Cardiac fibroblast (primary cell): ENCODE results near the gene GIGYF2.

Experiments
- DNase-seq, 2 donors: peaks; one replicate each; pipeline versions ENCODE4 v3.0.0 to v3.0.0-alpha.2; 2010; ENCODE audit warnings: low read depth in 2 of 2
- H3K4me3 ChIP-seq, 2 donors: replicated peaks in 1 of 2; 1 replicate in 1 of 2; 2 replicates in 1 of 2; pipeline ENCODE4 v1.5.1; 2011; ENCODE audit warnings: low read depth in 2 of 2, low read length in 2 of 2, mild to moderate bottlenecking in 2 of 2, moderate library complexity in 1 of 2
- TF ChIP-seq, protein P1 (sequence below): IDR thresholded peaks from one replicate; pipeline ENCODE4 v1.5.1; 2011; ENCODE audit warnings: low read depth, mild to moderate bottlenecking, low read length, inconsistent platforms

GIGYF2 gene

DNA sequence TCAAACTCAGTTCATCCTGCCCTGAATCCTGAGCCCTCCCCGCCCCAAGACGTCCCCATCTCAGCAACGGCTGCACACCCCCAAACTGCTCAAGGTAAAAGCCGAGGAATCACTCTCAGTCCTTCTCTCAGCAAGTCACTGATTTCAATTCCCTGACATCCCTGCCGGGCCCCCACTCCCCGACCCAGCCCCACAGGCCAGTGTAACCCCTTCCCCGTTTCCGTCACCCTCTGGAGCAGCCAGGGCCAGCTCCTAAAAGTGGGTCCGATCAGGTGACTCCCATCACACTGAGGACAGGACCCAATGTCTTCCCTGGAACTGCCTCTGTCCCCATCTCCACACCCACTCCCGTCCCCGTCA, 193.4 kb downstream of the GIGYF2 start:
- TF ChIP-seq, protein P1, sequence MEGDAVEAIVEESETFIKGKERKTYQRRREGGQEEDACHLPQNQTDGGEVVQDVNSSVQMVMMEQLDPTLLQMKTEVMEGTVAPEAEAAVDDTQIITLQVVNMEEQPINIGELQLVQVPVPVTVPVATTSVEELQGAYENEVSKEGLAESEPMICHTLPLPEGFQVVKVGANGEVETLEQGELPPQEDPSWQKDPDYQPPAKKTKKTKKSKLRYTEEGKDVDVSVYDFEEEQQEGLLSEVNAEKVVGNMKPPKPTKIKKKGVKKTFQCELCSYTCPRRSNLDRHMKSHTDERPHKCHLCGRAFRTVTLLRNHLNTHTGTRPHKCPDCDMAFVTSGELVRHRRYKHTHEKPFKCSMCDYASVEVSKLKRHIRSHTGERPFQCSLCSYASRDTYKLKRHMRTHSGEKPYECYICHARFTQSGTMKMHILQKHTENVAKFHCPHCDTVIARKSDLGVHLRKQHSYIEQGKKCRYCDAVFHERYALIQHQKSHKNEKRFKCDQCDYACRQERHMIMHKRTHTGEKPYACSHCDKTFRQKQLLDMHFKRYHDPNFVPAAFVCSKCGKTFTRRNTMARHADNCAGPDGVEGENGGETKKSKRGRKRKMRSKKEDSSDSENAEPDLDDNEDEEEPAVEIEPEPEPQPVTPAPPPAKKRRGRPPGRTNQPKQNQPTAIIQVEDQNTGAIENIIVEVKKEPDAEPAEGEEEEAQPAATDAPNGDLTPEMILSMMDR: no peak

DNA sequence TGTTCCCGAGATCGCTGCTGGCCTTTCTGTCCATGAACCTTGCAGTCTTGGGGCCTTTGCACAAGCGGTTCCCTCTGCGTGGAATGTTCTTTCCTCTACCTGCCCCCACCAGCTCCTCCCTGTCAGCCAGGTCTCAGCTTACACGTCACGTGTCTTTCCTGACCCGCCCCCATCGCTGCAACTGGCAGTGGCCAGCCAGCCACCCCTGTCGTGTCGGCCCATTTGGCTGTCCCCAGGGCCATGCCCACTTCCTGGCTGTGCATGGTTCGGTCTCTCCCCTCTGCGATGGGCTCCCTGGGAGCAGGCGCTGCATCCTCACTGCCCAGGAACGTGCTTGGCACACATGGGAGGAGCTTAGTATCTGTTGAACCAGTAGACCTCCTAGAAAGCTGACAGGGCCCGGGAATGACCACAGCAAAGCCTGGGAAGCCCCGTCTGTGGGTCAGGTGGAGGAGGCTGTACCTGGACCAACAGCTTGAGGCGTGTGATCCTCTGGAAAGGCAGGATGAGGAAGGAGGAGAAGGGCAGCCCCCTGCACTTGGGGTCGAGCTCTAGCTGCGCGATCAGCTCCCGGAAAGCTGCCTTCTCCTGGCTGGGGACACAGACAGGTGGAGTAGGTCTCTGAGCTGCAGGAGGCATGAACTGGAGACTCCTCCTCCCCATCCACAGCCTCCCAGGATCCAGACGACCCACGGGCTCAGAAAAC, 193.9 kb downstream of the GIGYF2 start:
- DNase-seq: peak; percentile 17 to 23
- H3K4me3 ChIP-seq: no peak overlapping the region
- TF ChIP-seq, protein P1: no peak

More for the DNA sequence above, 193.4 kb downstream of the GIGYF2 start:
- no peak for DNase-seq
- no peak overlapping the region for H3K4me3 ChIP-seq

DNA sequence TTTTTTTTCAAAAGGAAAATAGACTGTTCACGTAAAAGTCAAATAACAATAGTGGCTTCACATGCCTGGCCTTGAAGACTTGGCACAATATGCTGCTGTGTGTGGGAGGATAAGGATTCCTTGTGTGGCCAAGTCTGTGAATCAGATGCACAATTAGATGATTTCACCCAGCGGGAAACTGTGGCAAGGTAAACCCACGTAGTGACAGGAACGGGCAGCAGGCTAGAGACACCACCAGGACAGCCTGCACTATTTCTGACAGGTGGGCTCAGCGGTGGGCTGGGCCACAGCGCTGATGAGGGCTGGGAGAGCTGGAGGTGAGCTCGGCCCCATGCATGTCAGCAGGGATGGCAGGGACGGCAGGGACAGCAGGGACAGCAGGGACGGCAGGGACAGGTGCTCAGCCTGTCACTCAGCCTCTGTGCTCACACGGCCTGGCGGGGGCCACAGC, 194.5 kb downstream of the GIGYF2 start:
- no peak overlapping the region for H3K4me3 ChIP-seq
- peak; percentile 76 to 78 for DNase-seq
- TF ChIP-seq, protein P1: no peak

DNA sequence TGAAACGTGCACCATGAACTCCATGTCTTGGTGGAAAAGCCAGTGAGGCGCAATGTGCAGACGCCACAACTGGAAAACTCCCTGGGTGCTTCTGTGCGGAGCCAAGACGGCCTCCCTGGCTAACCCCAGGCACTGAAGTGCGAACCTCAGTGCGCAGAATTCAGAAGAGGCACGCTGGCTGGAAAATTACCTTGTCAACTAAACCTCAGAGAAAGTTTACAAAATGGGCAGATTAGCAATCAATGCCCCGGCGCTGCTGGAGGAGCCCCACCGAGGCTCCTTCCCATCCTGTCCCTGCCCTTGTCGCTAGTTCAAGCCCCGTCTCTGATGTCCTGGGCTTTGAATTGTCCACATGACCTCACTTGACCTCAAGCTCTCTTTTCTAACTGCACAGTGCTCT, 195.1 kb downstream of the GIGYF2 start:
- DNase-seq: no peak
- TF ChIP-seq, protein P1: no peak
- no peak overlapping the region for H3K4me3 ChIP-seq

DNA sequence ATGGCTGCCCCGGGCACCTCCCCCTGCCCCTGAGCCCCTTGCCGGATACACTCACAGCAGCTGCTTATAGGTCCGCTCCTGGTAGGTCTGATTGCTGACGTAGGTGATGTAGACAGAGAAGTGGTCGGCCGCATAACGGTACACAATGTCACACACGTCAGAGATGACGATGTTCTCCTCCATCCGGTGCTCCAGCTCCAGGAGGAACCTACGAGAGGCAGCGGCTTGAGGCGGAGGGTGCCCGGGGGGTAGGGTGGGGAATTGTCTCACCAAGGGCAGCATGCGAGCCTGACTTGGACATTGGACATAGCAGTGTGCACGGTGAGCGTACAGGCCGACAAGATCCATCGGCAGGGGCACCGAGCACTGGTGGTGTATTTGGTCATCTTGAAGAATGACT, 195.7 kb downstream of the GIGYF2 start:
- no peak for DNase-seq
- TF ChIP-seq, protein P1: no peak
- no peak overlapping the region for H3K4me3 ChIP-seq

DNA sequence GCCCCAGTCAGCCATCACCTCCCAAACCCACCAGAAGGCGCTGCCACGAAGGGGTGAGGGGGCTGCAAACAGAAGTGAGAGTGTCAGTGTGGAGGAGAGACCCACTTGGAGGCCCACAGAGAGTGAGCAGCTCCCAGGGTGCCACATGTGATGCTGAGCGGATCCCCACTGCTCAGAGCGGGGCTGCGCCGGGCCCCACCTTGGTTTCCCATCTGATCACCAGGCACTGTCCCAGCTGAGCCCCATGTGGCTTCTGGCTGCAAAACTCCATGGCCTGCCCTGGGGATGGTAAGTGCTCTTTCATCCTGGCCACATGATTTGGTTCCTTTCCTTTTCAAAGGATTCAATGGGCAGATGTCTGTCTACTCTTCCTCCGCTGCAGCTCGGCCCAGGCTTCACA, 196.7 kb downstream of the GIGYF2 start:
- DNase-seq: no peak
- TF ChIP-seq, protein P1: no peak
- no peak overlapping the region for H3K4me3 ChIP-seq

DNA sequence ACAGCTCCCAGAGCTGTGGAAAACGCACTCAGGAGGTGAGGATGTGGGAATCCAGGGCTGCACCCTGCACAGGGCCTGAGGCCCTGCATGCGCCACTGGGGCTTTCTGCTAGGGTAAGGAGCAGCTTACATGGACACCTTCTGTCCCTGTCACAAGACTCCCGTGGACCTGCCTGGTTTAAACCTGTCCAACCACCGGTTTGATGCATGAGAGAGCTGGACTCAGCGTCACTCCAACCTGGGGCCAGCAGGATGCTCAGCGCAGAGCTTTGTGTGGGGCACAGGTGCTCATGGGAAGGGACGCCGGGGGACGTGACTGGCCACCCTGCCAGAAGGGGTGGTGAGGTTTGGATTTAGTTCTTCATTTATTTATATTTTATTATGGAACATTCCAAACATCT, 197.1 kb downstream of the GIGYF2 start:
- no peak overlapping the region for H3K4me3 ChIP-seq
- TF ChIP-seq, protein P1: no peak
- no peak for DNase-seq
